A673 (cell line): ENCODE data around the gene MAP1S.

Experiments
- EZH2 ChIP-seq: fragments of 200-600 bp; sonication (generic); IDR thresholded peaks from 2 replicates; pipeline ENCODE4 v1.6.1; 2017; ENCODE audit warnings: borderline replicate concordance, low read depth, mild to moderate bottlenecking, mixed read lengths, antibody characterized with exemption, low read length; ENCODE audit not compliant: poor library complexity, severe bottlenecking
- TF ChIP-seq, protein P1 (sequence below): fragments of 300-800, 200-600 bp; sonication (generic); conservative IDR thresholded peaks from 2 replicates; pipeline ENCODE4 v1.5.1; 2017; ENCODE audit warnings: low read depth, mild to moderate bottlenecking, antibody characterized with exemption, low read length, moderate library complexity, mixed read lengths

DNA sequence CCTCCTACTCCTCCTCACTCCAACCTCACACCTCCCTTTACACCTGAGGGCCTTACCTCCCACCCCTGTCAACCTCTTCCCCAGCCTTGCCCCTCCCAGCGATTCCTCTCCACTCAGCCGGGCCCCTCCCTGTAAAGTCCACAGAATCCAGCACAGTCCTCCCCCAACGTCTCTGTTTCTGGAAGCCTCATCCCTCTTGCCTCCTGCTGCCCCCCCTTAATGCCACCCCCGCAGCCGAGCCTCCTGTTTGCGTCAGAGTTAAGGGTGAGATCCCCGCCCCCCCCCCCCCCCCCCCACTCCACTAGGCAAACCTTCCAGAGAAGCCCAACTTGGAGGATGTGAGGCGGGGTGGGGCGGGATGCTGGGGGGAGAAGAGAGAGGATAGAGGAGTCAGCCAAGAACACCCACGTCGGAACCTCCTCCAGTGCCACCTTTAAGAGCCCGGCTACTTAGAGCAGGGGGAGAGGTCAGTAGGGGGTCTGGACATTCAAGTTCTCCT is 33.2 kb upstream of the MAP1S start:
- TF ChIP-seq, protein P1, sequence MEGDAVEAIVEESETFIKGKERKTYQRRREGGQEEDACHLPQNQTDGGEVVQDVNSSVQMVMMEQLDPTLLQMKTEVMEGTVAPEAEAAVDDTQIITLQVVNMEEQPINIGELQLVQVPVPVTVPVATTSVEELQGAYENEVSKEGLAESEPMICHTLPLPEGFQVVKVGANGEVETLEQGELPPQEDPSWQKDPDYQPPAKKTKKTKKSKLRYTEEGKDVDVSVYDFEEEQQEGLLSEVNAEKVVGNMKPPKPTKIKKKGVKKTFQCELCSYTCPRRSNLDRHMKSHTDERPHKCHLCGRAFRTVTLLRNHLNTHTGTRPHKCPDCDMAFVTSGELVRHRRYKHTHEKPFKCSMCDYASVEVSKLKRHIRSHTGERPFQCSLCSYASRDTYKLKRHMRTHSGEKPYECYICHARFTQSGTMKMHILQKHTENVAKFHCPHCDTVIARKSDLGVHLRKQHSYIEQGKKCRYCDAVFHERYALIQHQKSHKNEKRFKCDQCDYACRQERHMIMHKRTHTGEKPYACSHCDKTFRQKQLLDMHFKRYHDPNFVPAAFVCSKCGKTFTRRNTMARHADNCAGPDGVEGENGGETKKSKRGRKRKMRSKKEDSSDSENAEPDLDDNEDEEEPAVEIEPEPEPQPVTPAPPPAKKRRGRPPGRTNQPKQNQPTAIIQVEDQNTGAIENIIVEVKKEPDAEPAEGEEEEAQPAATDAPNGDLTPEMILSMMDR, result no peak
- no peak for TF ChIP-seq EZH2
